ENCODE data around the gene USP35.

USP35 gene

GRCh38 chr11:78257654-78258053 lies 68.9 kb downstream of the USP35 start:
- Histone ChIP-seq H3K36me3 (replicated peaks in 1 of 2; ENCODE audit: control insufficient read depth in 2 of 2, insufficient read depth in 2 of 2, low read length in 2 of 2) (no peaks in the 10 kb centered on the region), H2AFZ (ENCODE audit: low read length) (no peak overlapping the region), H3K4me1 (ENCODE audit: control insufficient read depth in 2 of 2, insufficient read depth in 1 of 2, low read depth in 1 of 2, low read length in 2 of 2) (peaks cover 3 to 4% of the 10 kb centered on the region in 2 donors), H4K8ac (ENCODE audit: low read depth, low read length) (no peak overlapping the region), H3K27me3 (ENCODE audit: control insufficient read depth in 3 of 3, insufficient read depth in 3 of 3, low read depth in 1 of 3, low read length in 3 of 3) (no peaks in the 10 kb centered on the region), H2BK15ac (ENCODE audit: low read length) (no peak overlapping the region), H3K4me2 (ENCODE audit: insufficient read depth, low read length, poor library complexity, severe bottlenecking) (no peak overlapping the region), H2BK120ac (ENCODE audit: low read depth, low read length) (no peak overlapping the region), H2BK5ac (ENCODE audit: low read length) (no peak overlapping the region), H3K4me3 (ENCODE audit: low read length in 2 of 2) (no peak overlapping the region), H2BK12ac (ENCODE audit: low read length) (no peak overlapping the region), H3K9me3 (replicated peaks in 1 of 2; ENCODE audit: control insufficient read depth in 2 of 2, insufficient read depth in 1 of 2, low read depth in 1 of 2, low read length in 2 of 2) (no peaks in the 10 kb centered on the region), H4K91ac (ENCODE audit: low read depth, low read length, poor library complexity) (no peak overlapping the region), H3K18ac (ENCODE audit: low read length) (no peak overlapping the region), H3K14ac (ENCODE audit: low read length) (no peak overlapping the region), H3K27ac (replicated peaks; ENCODE audit: low read length) (no peak overlapping the region), H3K9ac (ENCODE audit: low read depth, low read length, poor library complexity) (no peak overlapping the region), H2AK5ac (ENCODE audit: low read depth, low read length) (no peak overlapping the region), H3K4ac (ENCODE audit: low read length) (no peak overlapping the region), H3K23ac (ENCODE audit: low read depth, low read length, poor library complexity) (no peak overlapping the region), H3K79me1 (ENCODE audit: low read depth, low read length) (no peaks in the 10 kb centered on the region)
- DNase-seq (ENCODE audit: low spot score) = no peak
- WGBS, 2 donors (ENCODE audit: extremely low coverage in 2 of 2, insufficient read length in 2 of 2, insufficient replicate concordance in 1 of 2) = no CpG with 5 or more reads among the region's 3 CpGs

- no CpG with 5 or more reads among the region's 8 CpGs for WGBS, 2 donors (ENCODE audit: extremely low coverage in 2 of 2, insufficient read length in 2 of 2, insufficient replicate concordance in 1 of 2)
These were observed 71.2 kb downstream of the USP35 start for GRCh38 chr11:78259777-78260487.

DNA sequence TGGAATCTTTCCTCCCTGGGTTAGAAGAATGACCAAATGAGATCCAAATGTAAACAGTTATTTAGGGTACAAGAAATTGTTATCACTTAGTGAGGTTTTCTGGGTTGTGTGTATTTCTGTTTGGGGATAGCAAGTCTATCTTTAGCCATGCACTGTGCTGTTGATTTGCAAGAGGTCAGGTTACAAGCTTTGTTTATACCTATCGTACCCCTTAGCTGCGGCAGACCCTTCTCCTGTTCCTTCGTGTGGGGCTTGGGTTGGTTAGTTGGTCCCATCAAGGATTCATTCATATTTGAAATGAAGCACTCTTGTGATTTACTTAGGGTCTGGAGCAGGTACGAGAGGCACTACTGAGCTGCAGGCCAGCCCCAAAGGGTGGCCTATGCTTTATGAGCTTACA lies 72.6 kb downstream of the USP35 start:
- Histone ChIP-seq H2AK5ac (ENCODE audit: low read depth, low read length) (no peak overlapping the region), H2AFZ (ENCODE audit: low read length) (no peak overlapping the region)

More at GRCh38 chr11:78259777-78260487, 71.2 kb downstream of the USP35 start:
- Histone ChIP-seq H3K9me3 (replicated peaks in 1 of 2; ENCODE audit: control insufficient read depth in 2 of 2, insufficient read depth in 1 of 2, low read depth in 1 of 2, low read length in 2 of 2) (no peaks in the 10 kb centered on the region), H2BK15ac (ENCODE audit: low read length) (no peak overlapping the region), H2AK5ac (ENCODE audit: low read depth, low read length) (no peak overlapping the region), H2AFZ (ENCODE audit: low read length) (no peak overlapping the region), H3K4me2 (ENCODE audit: insufficient read depth, low read length, poor library complexity, severe bottlenecking) (no peak overlapping the region), H2BK12ac (ENCODE audit: low read length) (no peak overlapping the region), H3K18ac (ENCODE audit: low read length) (no peak overlapping the region), H3K36me3 (replicated peaks in 1 of 2; ENCODE audit: control insufficient read depth in 2 of 2, insufficient read depth in 2 of 2, low read length in 2 of 2) (no peaks in the 10 kb centered on the region), H3K4me1 (ENCODE audit: control insufficient read depth in 2 of 2, insufficient read depth in 1 of 2, low read depth in 1 of 2, low read length in 2 of 2) (peaks cover 0 to 4% of the 10 kb centered on the region in 2 donors), H3K9ac (ENCODE audit: low read depth, low read length, poor library complexity) (no peak overlapping the region), H4K91ac (ENCODE audit: low read depth, low read length, poor library complexity) (no peak overlapping the region), H2BK5ac (ENCODE audit: low read length) (no peak overlapping the region), H2BK120ac (ENCODE audit: low read depth, low read length) (no peak overlapping the region), H3K23ac (ENCODE audit: low read depth, low read length, poor library complexity) (no peak overlapping the region), H4K8ac (ENCODE audit: low read depth, low read length) (no peak overlapping the region), H3K14ac (ENCODE audit: low read length) (no peak overlapping the region), H3K4ac (ENCODE audit: low read length) (no peak overlapping the region), H3K79me1 (ENCODE audit: low read depth, low read length) (no peaks in the 10 kb centered on the region), H3K27ac (replicated peaks; ENCODE audit: low read length) (no peak overlapping the region), H3K27me3 (ENCODE audit: control insufficient read depth in 3 of 3, insufficient read depth in 3 of 3, low read depth in 1 of 3, low read length in 3 of 3) (no peaks in the 10 kb centered on the region), H3K4me3 (ENCODE audit: low read length in 2 of 2) (no peak overlapping the region)
- DNase-seq (ENCODE audit: low spot score) = no peak

DNA sequence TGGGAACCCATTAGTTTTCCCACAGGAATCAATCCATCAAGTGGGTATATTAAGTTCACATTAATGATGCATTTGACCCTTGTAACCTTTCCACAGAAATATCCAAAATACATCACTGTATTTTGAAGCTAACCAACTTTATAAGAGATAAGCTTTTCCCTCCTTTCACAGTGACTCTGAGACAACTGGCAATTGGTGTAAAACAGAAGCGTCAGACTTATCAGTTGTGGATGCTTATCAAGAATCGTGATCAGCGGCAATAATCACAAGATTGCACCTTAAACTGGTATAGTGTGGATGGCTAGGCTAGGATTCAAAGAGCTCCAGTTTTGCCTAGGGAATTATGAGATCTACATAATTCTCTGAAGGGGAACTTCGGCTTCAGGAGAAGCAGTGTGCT lies 73.1 kb downstream of the USP35 start:
- H3K18ac ChIP-seq (ENCODE audit: low read length) = no peak overlapping the region
- H3K23ac ChIP-seq (ENCODE audit: low read depth, low read length, poor library complexity) = no peak overlapping the region
- no peak overlapping the region for H2AK5ac ChIP-seq (ENCODE audit: low read depth, low read length)
- DNase-seq (ENCODE audit: low spot score) = no peak
- H2BK120ac ChIP-seq (ENCODE audit: low read depth, low read length) = no peak overlapping the region
- H3K9me3 ChIP-seq (replicated peaks in 1 of 2; ENCODE audit: control insufficient read depth in 2 of 2, insufficient read depth in 1 of 2, low read depth in 1 of 2, low read length in 2 of 2) = no peaks in the 10 kb centered on the region
- no peak overlapping the region for H4K91ac ChIP-seq (ENCODE audit: low read depth, low read length, poor library complexity)
- no peak overlapping the region for H2BK12ac ChIP-seq (ENCODE audit: low read length)
- no CpG with 5 or more reads among the region's 4 CpGs for WGBS, 2 donors (ENCODE audit: extremely low coverage in 2 of 2, insufficient read length in 2 of 2, insufficient replicate concordance in 1 of 2)
- H3K79me1 ChIP-seq (ENCODE audit: low read depth, low read length) = no peaks in the 10 kb centered on the region
- no peak overlapping the region for H3K4ac ChIP-seq (ENCODE audit: low read length)
- no peak overlapping the region for H2BK5ac ChIP-seq (ENCODE audit: low read length)
- H3K14ac ChIP-seq (ENCODE audit: low read length) = no peak overlapping the region
- no peak overlapping the region for H3K4me2 ChIP-seq (ENCODE audit: insufficient read depth, low read length, poor library complexity, severe bottlenecking)
- H4K8ac ChIP-seq (ENCODE audit: low read depth, low read length) = no peak overlapping the region
- no peak overlapping the region for H2AFZ ChIP-seq (ENCODE audit: low read length)
- H3K9ac ChIP-seq (ENCODE audit: low read depth, low read length, poor library complexity) = no peak overlapping the region
- H3K4me1 ChIP-seq (ENCODE audit: control insufficient read depth in 2 of 2, insufficient read depth in 1 of 2, low read depth in 1 of 2, low read length in 2 of 2) = peaks cover 0 to 6% of the 10 kb centered on the region in 2 donors
- H2BK15ac ChIP-seq (ENCODE audit: low read length) = no peak overlapping the region
- no peaks in the 10 kb centered on the region for H3K36me3 ChIP-seq (replicated peaks in 1 of 2; ENCODE audit: control insufficient read depth in 2 of 2, insufficient read depth in 2 of 2, low read length in 2 of 2)
- no peak overlapping the region for H3K27ac ChIP-seq (replicated peaks; ENCODE audit: low read length)
- H3K27me3 ChIP-seq (ENCODE audit: control insufficient read depth in 3 of 3, insufficient read depth in 3 of 3, low read depth in 1 of 3, low read length in 3 of 3) = no peaks in the 10 kb centered on the region
- no peak overlapping the region for H3K4me3 ChIP-seq (ENCODE audit: low read length in 2 of 2)

More for the DNA sequence above, 72.6 kb downstream of the USP35 start:
- no peak overlapping the region for H3K4me3 ChIP-seq (ENCODE audit: low read length in 2 of 2)
- no peak overlapping the region for H3K27ac ChIP-seq (replicated peaks; ENCODE audit: low read length)
- no peaks in the 10 kb centered on the region for H3K36me3 ChIP-seq (replicated peaks in 1 of 2; ENCODE audit: control insufficient read depth in 2 of 2, insufficient read depth in 2 of 2, low read length in 2 of 2)
- H3K14ac ChIP-seq (ENCODE audit: low read length) = no peak overlapping the region
- H3K18ac ChIP-seq (ENCODE audit: low read length) = no peak overlapping the region
- no peak for DNase-seq (ENCODE audit: low spot score)
- no peaks in the 10 kb centered on the region for H3K9me3 ChIP-seq (replicated peaks in 1 of 2; ENCODE audit: control insufficient read depth in 2 of 2, insufficient read depth in 1 of 2, low read depth in 1 of 2, low read length in 2 of 2)
- no peak overlapping the region for H2BK12ac ChIP-seq (ENCODE audit: low read length)
- H3K27me3 ChIP-seq (ENCODE audit: control insufficient read depth in 3 of 3, insufficient read depth in 3 of 3, low read depth in 1 of 3, low read length in 3 of 3) = no peaks in the 10 kb centered on the region
- no peaks in the 10 kb centered on the region for H3K79me1 ChIP-seq (ENCODE audit: low read depth, low read length)
- no peak overlapping the region for H2BK5ac ChIP-seq (ENCODE audit: low read length)
- H4K8ac ChIP-seq (ENCODE audit: low read depth, low read length) = no peak overlapping the region
- H3K4me1 ChIP-seq (ENCODE audit: control insufficient read depth in 2 of 2, insufficient read depth in 1 of 2, low read depth in 1 of 2, low read length in 2 of 2) = peaks cover 0 to 4% of the 10 kb centered on the region in 2 donors
- H3K4ac ChIP-seq (ENCODE audit: low read length) = no peak overlapping the region
- H2BK120ac ChIP-seq (ENCODE audit: low read depth, low read length) = no peak overlapping the region
- no peak overlapping the region for H2BK15ac ChIP-seq (ENCODE audit: low read length)
- H3K23ac ChIP-seq (ENCODE audit: low read depth, low read length, poor library complexity) = no peak overlapping the region
- H3K9ac ChIP-seq (ENCODE audit: low read depth, low read length, poor library complexity) = no peak overlapping the region
- no CpG with 5 or more reads among the region's 4 CpGs for WGBS, 2 donors (ENCODE audit: extremely low coverage in 2 of 2, insufficient read length in 2 of 2, insufficient replicate concordance in 1 of 2)
- H3K4me2 ChIP-seq (ENCODE audit: insufficient read depth, low read length, poor library complexity, severe bottlenecking) = no peak overlapping the region
- H4K91ac ChIP-seq (ENCODE audit: low read depth, low read length, poor library complexity) = no peak overlapping the region
